ENCODE measurements around the gene RUNX3. TPM values are rescaled to one million over a fixed set of nuclear protein-coding genes. Genes with fewer than 3 reads are reported as not detected.

RUNX3 gene
- total RNA-seq, 2 donors from 2014 or later = 0.24 to 0.31 TPM

DNA sequence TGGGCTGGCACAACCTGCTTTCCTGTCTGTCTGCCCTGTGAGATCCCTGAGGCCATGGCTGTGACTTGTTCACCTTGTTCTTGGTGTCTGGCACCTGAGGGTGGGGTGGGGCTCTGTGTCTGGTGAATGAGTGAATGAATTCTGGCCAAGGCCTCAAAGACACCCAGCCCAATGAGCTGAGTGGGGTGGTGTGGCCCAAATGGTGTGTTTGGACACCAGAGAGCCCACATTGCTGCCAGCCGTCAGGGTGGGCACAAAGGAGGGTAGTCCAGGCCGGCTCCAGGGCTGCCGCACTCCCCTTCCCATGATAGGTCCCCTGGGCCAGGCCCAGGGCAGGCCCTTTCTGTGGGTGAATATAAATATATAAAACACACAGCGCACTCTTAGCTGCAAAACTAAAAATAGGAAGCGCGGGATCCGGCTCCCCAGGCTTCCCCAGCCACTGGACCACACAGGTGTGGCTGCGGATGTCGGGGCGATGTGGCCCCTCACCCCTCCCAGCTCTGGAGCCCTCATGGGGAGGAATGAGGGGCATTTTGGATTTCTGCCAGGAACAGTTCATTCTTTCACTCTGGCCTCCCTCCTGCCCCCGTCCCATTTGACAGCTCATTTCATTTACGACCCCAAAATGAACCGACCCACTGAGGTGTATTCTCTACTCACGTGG, 33.3 kb downstream of the RUNX3 start:
- Histone ChIP-seq H3K27me3 (ENCODE audit: control insufficient read depth, insufficient read depth, low read length, poor library complexity, severe bottlenecking) (no peaks in the 10 kb centered on the region), H3K9me3 (ENCODE audit: control insufficient read depth, low read length) (peaks cover 14% of the 10 kb centered on the region), H3K27ac (ENCODE audit: low read depth, low read length) (no peak overlapping the region), H3K36me3 (ENCODE audit: control insufficient read depth, insufficient read depth, low read length) (no peaks in the 10 kb centered on the region), H3K4me1 (ENCODE audit: control insufficient read depth, insufficient read depth, low read length) (no peaks in the 10 kb centered on the region), H3K4me3 (ENCODE audit: low read length) (no peak overlapping the region), H3K9ac (ENCODE audit: extremely low read depth, low read length, poor library complexity, severe bottlenecking) (no peak overlapping the region)
- Mint-ChIP-seq H3K4me1 (no peaks in the 10 kb centered on the region), H3K27me3 (ENCODE audit: insufficient read depth) (peaks cover 3% of the 10 kb centered on the region), H3K27ac (no peak overlapping the region), H3K36me3 (ENCODE audit: low read depth) (peaks cover 2% of the 10 kb centered on the region), H3K4me3 (no peak overlapping the region), H3K9me3 (peaks cover 14% of the 10 kb centered on the region)
- no peak for TF ChIP-seq CTCF (conservative IDR thresholded peaks at IDR 0.05)
- DNase-seq = no peak
- WGBS, 2 experiments (ENCODE audit: insufficient coverage in 1 of 2, insufficient read length in 1 of 2) = 89 to 90% methylated on average over 7 to 14 of the region's 14 CpGs

- H3K4me1 ChIP-seq (ENCODE audit: control insufficient read depth, insufficient read depth, low read length) = no peaks in the 10 kb centered on the region
- DNase-seq = no peak
- H3K9ac ChIP-seq (ENCODE audit: extremely low read depth, low read length, poor library complexity, severe bottlenecking) = no peak overlapping the region
- peaks cover 17% of the 10 kb centered on the region for H3K9me3 ChIP-seq (ENCODE audit: control insufficient read depth, low read length)
- H3K36me3 ChIP-seq (ENCODE audit: control insufficient read depth, insufficient read depth, low read length) = no peaks in the 10 kb centered on the region
- Mint-ChIP-seq H3K27me3 (ENCODE audit: insufficient read depth) (peaks cover 2% of the 10 kb centered on the region), H3K4me1 (no peaks in the 10 kb centered on the region), H3K27ac (no peak overlapping the region), H3K9me3 (peaks cover 20% of the 10 kb centered on the region), H3K4me3 (no peak overlapping the region), H3K36me3 (ENCODE audit: low read depth) (peaks cover 2% of the 10 kb centered on the region)
- no peak overlapping the region for H3K4me3 ChIP-seq (ENCODE audit: low read length)
- H3K27ac ChIP-seq (ENCODE audit: low read depth, low read length) = no peak overlapping the region
- WGBS, 2 experiments (ENCODE audit: insufficient coverage in 1 of 2, insufficient read length in 1 of 2) = 89 to 93% methylated on average over 3 to 6 of the region's 6 CpGs
- no peaks in the 10 kb centered on the region for H3K27me3 ChIP-seq (ENCODE audit: control insufficient read depth, insufficient read depth, low read length, poor library complexity, severe bottlenecking)
- no peak for TF ChIP-seq CTCF (conservative IDR thresholded peaks at IDR 0.05)
These were observed 33.9 kb downstream of the RUNX3 start for GRCh38 chr1:24896176-24896575.

- Mint-ChIP-seq H3K4me3 (no peak overlapping the region), H3K36me3 (ENCODE audit: low read depth) (peaks cover 2% of the 10 kb centered on the region), H3K4me1 (no peaks in the 10 kb centered on the region), H3K27ac (no peak overlapping the region), H3K27me3 (ENCODE audit: insufficient read depth) (peaks cover 2% of the 10 kb centered on the region), H3K9me3 (peaks cover 27% of the 10 kb centered on the region)
- H3K27me3 ChIP-seq (ENCODE audit: control insufficient read depth, insufficient read depth, low read length, poor library complexity, severe bottlenecking) = no peaks in the 10 kb centered on the region
- H3K9ac ChIP-seq (ENCODE audit: extremely low read depth, low read length, poor library complexity, severe bottlenecking) = no peak overlapping the region
- H3K9me3 ChIP-seq (ENCODE audit: control insufficient read depth, low read length) = peaks cover 17% of the 10 kb centered on the region
- no peak overlapping the region for H3K27ac ChIP-seq (ENCODE audit: low read depth, low read length)
- no peak for TF ChIP-seq CTCF (conservative IDR thresholded peaks at IDR 0.05)
- WGBS, 2 experiments (ENCODE audit: insufficient coverage in 1 of 2, insufficient read length in 1 of 2) = 89 to 90% methylated on average over 3 to 4 of the region's 4 CpGs
- no peaks in the 10 kb centered on the region for H3K36me3 ChIP-seq (ENCODE audit: control insufficient read depth, insufficient read depth, low read length)
- DNase-seq = no peak
- H3K4me1 ChIP-seq (ENCODE audit: control insufficient read depth, insufficient read depth, low read length) = no peaks in the 10 kb centered on the region
- H3K4me3 ChIP-seq (ENCODE audit: low read length) = no peak overlapping the region
These were observed 34.6 kb downstream of the RUNX3 start for GRCh38 chr1:24895511-24895910.

Data from endodermal cell (in vitro differentiated cells).